B cell (primary cell): ENCODE data around the gene DTNA.

ENCODE experiments used
- EZH2 ChIP-seq: IDR thresholded peaks from 2 replicates; pipeline ENCODE4 v1.6.1; 2012; ENCODE audit warnings: borderline replicate concordance, low read depth, mild to moderate bottlenecking, moderate library complexity, low read length; ENCODE audit not compliant: insufficient read depth, poor library complexity, severe bottlenecking
- TF ChIP-seq, protein P1 (sequence below): fragments of 200-600 bp; IDR thresholded peaks from one replicate; pipeline ENCODE4 v1.8.0; 2022; ENCODE audit warnings: antibody characterized with exemption, mild to moderate bottlenecking

DNA sequence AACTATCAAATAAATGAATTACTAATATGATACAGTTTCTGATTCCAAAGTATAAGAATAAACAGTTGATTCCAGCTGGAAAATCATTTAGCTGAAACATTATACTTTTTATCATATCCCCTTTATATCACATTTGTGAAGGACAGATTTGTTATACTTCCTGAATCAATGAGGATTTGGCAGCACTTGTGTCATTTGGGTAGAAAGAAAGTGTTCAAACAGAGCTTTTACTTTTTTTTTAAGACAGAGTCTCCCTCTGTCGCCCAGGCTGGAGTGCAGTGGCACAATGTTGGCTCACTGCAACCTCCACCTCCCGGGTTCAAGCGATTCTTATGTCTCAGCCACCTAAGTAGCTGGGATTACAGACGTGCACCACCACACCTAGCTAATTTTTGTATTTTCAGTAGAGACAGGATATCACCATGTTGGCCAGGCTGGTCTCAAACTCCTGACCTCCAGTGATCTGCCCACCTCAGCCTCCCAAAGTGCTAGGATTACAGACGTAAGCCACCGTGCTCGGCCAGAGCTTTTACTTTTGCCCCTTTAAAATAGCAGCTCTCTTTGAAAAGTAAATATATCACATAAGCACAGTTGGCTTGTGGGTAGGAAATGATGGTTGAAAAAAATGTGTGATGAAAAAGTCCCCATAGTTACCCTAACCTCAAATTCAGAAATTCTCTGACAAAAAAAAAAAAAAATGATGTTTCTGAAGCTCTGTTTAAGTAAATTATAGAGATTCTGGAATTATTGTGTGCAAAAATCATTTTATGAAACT, 95.2 kb downstream of the DTNA start:
- TF ChIP-seq, protein P1, sequence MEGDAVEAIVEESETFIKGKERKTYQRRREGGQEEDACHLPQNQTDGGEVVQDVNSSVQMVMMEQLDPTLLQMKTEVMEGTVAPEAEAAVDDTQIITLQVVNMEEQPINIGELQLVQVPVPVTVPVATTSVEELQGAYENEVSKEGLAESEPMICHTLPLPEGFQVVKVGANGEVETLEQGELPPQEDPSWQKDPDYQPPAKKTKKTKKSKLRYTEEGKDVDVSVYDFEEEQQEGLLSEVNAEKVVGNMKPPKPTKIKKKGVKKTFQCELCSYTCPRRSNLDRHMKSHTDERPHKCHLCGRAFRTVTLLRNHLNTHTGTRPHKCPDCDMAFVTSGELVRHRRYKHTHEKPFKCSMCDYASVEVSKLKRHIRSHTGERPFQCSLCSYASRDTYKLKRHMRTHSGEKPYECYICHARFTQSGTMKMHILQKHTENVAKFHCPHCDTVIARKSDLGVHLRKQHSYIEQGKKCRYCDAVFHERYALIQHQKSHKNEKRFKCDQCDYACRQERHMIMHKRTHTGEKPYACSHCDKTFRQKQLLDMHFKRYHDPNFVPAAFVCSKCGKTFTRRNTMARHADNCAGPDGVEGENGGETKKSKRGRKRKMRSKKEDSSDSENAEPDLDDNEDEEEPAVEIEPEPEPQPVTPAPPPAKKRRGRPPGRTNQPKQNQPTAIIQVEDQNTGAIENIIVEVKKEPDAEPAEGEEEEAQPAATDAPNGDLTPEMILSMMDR, result no peak
- no peak for TF ChIP-seq EZH2
